ENCODE data around the gene WSB2.
"Not testable (repeated sequence)": the region's sequence is repeated elsewhere in the genome, so short reads cannot be mapped to it uniquely, and the experiment has no call there.

WSB2 gene

GRCh38 chr12:118022728-118023109, 38.3 kb downstream of the WSB2 start:
- TF ChIP-seq CTCF (IDR thresholded peaks at IDR 0.05; ENCODE audit: borderline replicate concordance, insufficient read depth, low read depth, low read length), result no peak
- H3K4me3 ChIP-seq (ENCODE audit: low read depth, low read length), result no peak overlapping the region

GRCh38 chr12:118022097-118022727, 38.8 kb downstream of the WSB2 start:
- H3K4me3 ChIP-seq (ENCODE audit: low read depth, low read length), result not testable (repeated sequence)

- H3K4me3 ChIP-seq (ENCODE audit: low read depth, low read length), result no peak overlapping the region
- no peak for TF ChIP-seq CTCF (IDR thresholded peaks at IDR 0.05; ENCODE audit: borderline replicate concordance, insufficient read depth, low read depth, low read length)
Observed at GRCh38 chr12:118020036-118020435, 40.9 kb downstream of the WSB2 start.

- no peak overlapping the region for H3K4me3 ChIP-seq (ENCODE audit: low read depth, low read length)
- no peak for TF ChIP-seq CTCF (IDR thresholded peaks at IDR 0.05; ENCODE audit: borderline replicate concordance, insufficient read depth, low read depth, low read length)
Observed at GRCh38 chr12:118017926-118018325, 43.1 kb downstream of the WSB2 start.

- TF ChIP-seq CTCF (IDR thresholded peaks at IDR 0.05; ENCODE audit: borderline replicate concordance, insufficient read depth, low read depth, low read length), result no peak
- peak within 1 kb of the TSS; percentile 92 for H3K4me3 ChIP-seq (ENCODE audit: low read depth, low read length)
Observed at GRCh38 chr12:118016424-118017264, 44.3 kb downstream of the WSB2 start, which contains the start of gene RFC5. Gene RFC5, plus strand, starts transcription at chr12:118016703. Its CDS starts 125 bp downstream, at chr12:118016828.

GRCh38 chr12:118015944-118016343, 45.0 kb downstream of the WSB2 start:
- no peak for TF ChIP-seq CTCF (IDR thresholded peaks at IDR 0.05; ENCODE audit: borderline replicate concordance, insufficient read depth, low read depth, low read length)
- H3K4me3 ChIP-seq (ENCODE audit: low read depth, low read length), result no peak overlapping the region

GRCh38 chr12:118015306-118015705, 45.7 kb downstream of the WSB2 start:
- no peak overlapping the region for H3K4me3 ChIP-seq (ENCODE audit: low read depth, low read length)
- TF ChIP-seq CTCF (IDR thresholded peaks at IDR 0.05; ENCODE audit: borderline replicate concordance, insufficient read depth, low read depth, low read length), result no peak

All from GM12875 (cell line).